Inflammatory macrophage treated with lipopolysaccharide for 4 hours (primary cell): ENCODE data around the gene UGT2B11.
"Not testable (repeated sequence)": the region's sequence is repeated elsewhere in the genome, so short reads cannot be mapped to it uniquely, and the experiment has no call there.

Source experiments
- DNase-seq: peaks from one replicate; pipeline ENCODE4 v3.0.0-alpha.2; 2020

The UGT2B11 gene

DNA sequence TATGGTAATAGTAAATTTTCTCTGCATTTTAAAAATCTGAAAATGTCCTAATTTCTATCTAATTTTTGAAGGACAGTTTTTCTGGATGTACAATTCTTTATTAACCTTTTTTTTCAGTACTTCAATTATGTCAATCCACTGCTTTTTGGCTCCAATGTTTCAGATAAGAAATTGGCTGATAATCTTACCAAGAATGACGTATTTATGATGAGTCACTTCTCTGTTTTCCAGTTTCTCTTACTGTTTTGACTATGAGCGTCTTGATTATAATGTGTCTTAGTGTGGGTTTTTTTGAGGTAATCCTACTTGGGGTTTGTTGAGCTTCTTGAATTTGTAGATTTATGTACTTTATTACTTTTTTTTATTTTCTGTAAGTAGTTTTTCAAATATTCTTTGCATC lies 47.2 kb downstream of the UGT2B11 start:
- peak; percentile 12 for DNase-seq

DNA sequence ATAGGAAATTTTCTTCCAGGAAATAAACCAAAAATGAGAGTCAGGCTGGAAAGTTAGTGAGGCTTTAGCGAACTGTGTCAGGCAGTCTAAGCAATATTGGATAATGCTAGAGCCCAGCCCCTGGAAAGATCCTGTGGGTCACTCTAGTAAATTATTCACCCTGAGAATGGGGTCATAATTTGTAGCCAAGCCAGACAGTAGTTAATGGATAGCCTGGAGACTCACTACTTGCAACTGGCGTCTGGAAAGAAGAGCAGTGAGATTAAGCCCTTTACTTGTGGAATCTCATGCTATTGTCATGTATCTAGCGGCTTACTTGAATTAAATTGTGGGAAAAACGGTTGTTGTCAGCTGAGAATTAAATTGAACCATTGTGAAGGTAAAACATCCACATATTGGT lies 48.2 kb downstream of the UGT2B11 start:
- DNase-seq: not testable (repeated sequence)

DNA sequence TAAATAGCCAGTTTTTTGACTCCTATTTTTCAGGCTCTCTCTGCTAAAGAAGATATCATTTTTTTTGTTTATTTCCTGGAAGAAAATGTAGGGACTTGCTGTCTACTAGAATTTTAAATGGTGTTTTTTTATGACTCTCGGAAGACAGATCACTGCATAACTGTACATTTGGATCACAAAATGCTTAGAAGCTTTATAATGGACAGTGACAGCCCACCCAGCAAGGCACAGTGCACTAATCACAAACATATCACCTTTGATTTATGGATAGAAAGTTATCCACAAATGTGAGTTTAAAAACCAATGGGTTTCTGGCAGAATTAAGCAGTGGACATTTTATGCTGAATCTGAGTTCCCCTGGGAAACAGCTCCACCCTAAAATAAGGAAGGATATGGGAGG lies 48.8 kb downstream of the UGT2B11 start:
- DNase-seq: not testable (repeated sequence)

DNA sequence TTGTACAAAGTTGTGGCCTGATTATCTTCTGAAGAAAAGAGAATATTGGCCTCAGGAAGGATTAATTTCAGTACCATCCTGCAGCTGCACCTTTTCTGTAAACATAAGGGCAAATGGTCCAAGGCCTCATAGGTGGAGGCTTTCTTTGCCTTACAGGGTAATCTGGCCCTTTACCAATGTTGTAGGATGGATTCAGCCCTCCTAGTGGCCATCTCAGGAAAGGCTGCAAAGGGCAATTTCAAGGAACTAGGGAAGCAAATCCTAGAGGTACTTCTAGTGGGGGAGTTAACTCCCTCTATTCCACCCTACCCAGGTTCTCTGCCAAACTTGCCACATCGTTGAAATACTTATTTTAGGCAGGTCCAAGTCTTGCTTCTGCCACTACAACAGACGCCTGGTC lies 57.6 kb downstream of the UGT2B11 start:
- DNase-seq: no peak

DNA sequence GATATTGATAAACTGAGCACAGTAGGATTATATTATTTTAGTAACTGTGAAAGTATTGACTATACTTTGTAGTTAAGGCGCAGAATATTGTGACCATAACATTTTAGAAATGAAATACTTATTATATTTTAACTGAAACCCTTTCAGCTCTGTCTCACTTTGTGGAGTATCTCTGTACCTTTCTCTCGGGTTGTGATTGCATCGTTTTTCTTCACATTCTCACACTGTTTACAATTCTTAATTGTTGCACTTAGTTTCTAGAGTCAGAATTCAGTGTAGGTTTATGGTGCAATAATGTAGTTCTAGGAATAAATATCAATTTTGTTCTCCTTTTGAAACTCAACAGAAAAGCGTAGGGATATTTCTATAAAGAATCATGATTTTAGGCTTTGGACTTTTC lies 60.5 kb downstream of the UGT2B11 start:
- no peak for DNase-seq
